Thyroid gland (tissue), 4 donors: ENCODE measurements around the gene MAD1L1.

Source experiments
- POLR2A ChIP-seq, 2 donors: fragments of 450-650 bp; IDR thresholded peaks; one replicate each; pipeline ENCODE4 v1.6.1; 2017; ENCODE audit warnings: antibody characterized with exemption in 2 of 2, mild to moderate bottlenecking in 2 of 2, moderate library complexity in 1 of 2
- TF ChIP-seq, protein P1 (sequence below), 6 experiments: fragments of 200-600 bp in 3 of 6; fragments of 450-650 bp in 3 of 6; sonication (generic) in 3 of 6; IDR thresholded peaks; one replicate each; pipeline ENCODE4 v1.5.1; 2016 to 2019; ENCODE audit warnings: antibody characterized with exemption in 6 of 6, mild to moderate bottlenecking in 2 of 6, inconsistent platforms in 1 of 6, moderate library complexity in 1 of 6

DNA sequence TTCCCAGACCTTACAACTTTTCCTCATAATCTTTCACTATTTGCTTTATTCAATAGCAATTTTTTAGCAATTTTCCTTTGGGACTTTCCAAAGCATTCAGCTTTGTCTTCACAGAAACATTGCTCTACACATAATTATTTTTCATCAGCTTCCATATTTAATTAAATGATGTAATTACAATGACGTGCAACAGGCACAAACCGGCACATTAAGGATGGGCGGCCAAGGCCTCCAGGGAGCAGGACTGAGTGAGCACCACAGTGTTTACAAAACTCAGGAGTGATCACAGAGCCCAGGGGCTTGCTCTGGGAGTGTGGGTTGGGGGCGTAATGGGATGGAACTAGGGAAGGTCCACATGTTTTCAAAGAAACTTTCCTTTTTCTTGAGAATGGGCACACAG, 69.8 kb downstream of the MAD1L1 start:
- TF ChIP-seq, protein P1, sequence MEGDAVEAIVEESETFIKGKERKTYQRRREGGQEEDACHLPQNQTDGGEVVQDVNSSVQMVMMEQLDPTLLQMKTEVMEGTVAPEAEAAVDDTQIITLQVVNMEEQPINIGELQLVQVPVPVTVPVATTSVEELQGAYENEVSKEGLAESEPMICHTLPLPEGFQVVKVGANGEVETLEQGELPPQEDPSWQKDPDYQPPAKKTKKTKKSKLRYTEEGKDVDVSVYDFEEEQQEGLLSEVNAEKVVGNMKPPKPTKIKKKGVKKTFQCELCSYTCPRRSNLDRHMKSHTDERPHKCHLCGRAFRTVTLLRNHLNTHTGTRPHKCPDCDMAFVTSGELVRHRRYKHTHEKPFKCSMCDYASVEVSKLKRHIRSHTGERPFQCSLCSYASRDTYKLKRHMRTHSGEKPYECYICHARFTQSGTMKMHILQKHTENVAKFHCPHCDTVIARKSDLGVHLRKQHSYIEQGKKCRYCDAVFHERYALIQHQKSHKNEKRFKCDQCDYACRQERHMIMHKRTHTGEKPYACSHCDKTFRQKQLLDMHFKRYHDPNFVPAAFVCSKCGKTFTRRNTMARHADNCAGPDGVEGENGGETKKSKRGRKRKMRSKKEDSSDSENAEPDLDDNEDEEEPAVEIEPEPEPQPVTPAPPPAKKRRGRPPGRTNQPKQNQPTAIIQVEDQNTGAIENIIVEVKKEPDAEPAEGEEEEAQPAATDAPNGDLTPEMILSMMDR (IDR thresholded peaks at IDR 0.05): no peak
- no peak for TF ChIP-seq POLR2A (IDR thresholded peaks at IDR 0.05)
